Retina (tissue), 1 donor: ENCODE measurements around the gene NAGS.
"Not testable (repeated sequence)": the region's sequence is repeated elsewhere in the genome, so short reads cannot be mapped to it uniquely, and the experiment has no call there.

Experiments used
- DNase-seq: peaks from one replicate; pipeline ENCODE4 v3.0.0-alpha.2; 2016

Gene NAGS

DNA sequence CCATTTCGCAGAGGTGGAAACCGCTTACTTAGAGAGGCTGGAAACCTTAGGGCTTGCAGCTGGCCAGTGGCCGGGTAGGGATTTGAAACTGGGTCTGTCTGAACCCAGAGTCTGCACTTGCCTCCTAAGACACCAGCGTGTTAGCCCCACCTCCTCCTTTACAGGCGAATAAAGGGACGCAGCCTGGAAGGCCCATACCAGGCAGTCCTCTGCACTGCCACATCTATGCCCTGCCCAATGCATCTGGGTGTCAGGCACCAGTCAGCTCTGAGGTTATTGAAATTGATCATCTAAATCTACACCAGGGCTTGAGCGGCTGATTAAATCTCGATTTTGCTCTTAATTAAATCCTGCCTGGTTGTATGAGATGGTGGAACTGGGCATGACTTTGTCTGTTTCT lies 19.9 kb upstream of the NAGS start:
- DNase-seq, result no peak

DNA sequence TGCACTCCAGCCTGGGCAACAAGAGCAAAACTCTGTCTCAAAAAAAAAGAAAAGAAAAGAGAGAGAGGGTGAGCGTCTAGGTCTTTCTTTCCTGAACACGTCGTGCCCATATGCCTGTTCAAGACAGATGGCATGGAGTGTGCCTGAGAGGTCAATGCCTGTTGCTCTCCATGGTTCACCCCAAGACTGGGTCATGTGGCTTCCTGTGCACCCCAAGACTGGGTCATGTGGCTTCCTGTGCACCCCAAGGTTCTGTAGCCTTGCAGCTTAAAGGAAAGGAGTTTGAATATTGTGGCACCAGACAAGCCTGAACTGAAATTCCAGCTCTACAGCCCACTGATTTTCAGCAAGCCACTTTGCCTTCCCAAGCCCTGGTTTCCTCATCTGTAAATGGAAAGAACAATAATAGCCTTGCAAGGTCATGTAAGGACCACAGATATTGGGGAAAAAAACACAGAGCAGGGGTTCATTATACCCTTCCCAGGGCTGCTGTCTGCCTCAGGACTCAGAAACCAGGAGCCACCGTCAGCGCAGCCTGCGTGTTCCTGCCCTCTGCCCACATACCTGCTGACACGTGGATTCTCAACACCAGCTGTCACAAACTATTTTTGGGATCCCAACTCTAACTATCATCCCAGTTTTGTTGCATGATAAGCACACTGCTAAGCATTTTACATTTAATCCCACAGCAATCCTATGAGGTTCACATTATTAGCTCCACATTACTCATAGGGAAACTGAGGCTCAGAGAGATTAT lies 18.0 kb upstream of the NAGS start:
- no peak for DNase-seq

DNA sequence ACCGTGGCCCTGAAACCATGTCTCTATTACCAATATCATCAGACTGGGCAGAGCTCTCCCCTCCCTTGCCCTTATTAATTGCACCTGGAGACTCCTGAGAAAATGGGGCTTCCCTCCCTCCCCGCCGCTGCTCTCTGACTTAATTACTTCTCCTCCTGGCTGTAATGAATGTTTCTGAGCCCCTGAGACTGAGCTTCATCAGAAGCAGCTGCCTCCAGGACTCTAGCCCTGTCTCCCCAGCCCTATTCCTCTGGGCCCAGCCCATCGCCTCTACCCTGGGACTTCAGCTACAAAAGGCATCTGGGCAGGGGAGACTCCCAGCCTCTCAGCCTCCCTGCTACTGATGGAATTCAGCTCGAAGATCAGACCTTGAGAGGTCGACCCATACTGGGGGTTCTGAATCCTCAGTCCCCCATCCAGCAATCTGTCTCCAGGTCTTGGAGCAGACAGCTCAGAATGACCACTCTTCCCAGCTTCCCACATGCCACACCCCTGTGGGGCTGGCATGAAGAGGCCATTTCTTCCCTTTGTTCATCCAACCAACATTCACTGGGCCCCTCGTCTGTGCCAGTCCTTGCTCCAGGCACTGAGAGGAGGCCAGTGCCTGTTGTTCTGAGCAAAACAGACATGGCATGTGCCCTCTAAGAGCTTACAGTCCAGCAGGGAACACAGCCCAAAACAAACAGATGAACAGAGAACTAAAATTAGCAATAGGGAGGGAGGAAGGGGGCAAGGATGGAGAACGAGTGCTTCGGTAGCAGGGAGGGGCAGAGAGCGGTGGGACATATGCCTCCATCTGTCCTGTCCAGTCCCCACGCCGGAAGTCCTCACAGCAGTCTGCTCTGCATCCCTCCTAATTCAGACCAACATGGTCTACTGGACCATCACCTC lies 17.0 kb upstream of the NAGS start:
- DNase-seq, result no peak

DNA sequence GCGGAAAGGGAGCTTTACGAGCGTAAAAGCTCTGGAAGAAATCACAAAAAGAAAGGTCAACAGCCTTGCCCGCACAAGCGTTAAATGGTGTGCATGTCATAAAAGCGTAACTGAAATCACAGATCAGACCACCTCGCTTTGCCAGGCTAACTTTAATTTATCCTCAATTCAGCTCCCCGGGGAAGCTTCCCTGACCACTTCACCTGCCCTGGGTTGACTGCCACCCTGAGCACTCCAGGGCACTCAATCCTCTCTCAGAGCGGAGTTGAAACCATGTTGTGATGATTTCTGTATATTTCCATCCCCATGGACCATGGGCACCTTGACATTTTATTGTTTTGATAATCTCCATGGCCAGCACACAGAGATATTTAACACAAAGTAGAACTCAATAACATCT lies 16.1 kb upstream of the NAGS start:
- DNase-seq, result no peak

DNA sequence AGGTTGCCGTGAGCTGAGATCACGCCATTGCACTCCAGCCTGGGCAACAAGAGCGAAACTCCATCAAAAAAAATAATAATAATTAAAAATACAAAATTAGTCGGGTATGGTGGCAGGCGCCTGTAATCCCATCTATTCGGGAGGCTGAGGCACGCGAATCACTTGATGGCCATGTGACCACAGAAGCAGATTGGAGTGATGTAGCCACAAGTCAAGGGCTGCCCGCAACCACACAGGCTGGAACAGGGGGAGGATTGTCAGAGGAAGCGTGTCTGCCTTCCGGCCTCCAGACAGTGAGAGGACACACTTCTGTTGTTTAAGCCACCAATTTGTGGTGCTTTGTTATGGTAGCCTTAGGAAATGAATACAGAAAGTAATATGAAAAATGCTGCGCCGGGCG lies 11.8 kb upstream of the NAGS start:
- DNase-seq, result no peak

DNA sequence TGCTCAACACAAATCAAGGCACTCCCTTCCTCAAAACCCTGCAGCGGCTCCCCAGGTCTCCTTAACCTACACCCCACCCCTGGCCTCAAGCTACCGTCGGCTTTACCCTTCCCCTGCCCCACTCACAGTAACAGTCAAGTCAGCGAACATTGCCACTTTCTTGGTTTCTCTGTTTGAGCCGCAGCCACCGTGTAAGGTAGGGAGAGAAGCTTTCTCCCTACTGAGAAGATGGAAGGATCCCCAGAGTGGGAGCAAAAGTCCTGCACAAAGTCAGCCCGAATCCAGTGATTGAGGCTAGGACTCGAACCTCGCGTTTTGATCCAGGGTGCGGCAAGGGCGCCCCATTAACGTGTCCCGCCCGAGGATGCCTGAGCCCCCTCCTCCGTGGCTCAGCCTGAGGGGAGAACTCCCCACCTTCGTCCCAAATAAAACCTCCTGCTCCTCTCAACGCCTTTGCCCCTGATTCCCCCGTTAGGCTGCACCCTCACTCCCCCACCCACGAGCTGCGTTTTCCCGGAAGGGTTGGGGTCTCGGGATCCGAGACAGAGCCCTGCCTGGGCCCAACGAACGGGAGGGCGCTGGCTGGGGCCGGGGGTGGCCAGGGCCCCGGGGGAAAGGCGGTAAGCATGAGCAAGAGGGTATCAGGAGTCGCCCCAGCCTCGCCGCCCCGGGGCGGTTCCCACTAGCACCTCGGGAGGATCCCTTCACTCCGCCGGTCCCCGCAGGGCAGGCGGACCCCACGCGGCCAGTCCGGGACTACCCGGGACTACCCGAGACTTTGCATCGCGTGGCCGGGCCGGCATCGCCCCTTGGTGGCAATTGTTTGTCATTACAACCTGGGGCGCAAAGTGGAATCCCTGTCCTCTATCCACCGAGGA lies 9.9 kb upstream of the NAGS start:
- peak; percentile 85 for DNase-seq

DNA sequence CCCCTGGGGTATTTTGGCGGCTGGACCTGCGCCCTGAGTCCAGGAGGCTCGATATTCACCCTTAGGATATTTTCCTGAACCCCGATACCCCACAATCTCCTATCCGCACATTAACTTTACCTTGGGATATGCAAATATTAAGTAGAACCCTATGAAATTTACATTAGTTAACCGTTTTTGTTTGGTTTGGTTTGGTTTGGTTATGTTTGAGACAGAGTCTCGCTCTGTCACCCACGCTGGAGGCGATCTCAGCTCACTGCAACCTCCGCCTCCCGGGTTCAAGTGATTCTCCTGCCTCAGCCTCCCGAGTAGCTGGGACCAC lies 9.3 kb upstream of the NAGS start:
- no peak for DNase-seq

DNA sequence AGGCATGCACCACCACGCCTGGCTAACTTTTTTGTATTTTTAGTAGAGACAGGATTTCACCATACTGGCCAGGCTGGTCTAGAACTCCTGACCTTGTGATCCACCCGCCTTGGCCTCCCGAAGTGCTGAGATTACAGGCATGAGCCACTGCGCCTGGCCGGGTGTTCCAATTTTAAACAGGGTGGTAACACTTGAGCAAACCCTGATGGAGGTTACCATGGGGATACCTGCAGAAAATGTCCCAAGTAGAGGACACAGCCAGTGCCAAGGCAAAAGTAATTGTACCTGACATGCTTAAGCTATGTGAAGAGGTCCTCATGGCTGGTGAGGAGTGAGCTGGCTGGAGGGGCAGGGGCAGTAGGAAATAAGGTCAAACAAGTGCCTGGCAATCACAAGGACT lies 7.2 kb upstream of the NAGS start:
- not testable (repeated sequence) for DNase-seq

DNA sequence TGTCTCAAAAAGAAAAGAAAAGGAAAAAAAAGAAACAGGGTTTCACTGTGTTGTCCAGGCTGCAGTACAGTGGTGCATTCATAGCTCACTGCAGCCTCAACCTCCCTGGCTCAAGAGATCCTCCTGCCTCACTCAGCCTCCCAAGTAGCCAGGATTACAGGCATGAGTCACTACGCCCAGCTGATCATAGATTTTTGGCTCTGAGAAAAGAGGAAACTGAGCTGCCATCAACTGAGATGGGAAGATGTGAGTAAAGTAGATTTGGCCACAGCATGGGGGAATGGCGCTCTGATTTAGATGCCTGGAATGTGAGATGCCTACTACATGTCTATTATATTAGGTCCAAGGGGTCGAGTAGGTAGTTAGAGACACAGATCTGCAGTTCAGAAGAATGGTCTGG lies 5.9 kb upstream of the NAGS start:
- DNase-seq, result no peak

DNA sequence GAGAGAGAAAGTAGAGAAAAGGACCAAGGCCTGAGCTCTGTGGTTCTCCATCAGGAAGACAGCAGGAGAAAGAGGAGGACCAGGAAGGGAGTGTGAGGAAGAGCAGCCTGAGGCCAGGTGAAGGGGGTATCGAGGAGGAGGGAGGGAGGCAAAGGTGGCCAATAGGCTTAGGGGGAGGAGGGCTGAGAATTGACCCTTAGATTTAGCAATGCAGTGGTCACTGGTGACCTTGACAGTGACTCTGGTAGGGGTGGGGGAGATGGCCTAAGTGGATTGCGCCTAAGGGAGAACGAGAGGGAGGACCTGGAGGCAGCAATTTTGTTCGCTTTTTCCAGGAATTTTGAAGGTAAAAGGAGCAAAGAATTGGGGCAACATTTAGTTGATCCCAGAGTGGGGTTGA lies 5.4 kb upstream of the NAGS start:
- DNase-seq, result no peak

DNA sequence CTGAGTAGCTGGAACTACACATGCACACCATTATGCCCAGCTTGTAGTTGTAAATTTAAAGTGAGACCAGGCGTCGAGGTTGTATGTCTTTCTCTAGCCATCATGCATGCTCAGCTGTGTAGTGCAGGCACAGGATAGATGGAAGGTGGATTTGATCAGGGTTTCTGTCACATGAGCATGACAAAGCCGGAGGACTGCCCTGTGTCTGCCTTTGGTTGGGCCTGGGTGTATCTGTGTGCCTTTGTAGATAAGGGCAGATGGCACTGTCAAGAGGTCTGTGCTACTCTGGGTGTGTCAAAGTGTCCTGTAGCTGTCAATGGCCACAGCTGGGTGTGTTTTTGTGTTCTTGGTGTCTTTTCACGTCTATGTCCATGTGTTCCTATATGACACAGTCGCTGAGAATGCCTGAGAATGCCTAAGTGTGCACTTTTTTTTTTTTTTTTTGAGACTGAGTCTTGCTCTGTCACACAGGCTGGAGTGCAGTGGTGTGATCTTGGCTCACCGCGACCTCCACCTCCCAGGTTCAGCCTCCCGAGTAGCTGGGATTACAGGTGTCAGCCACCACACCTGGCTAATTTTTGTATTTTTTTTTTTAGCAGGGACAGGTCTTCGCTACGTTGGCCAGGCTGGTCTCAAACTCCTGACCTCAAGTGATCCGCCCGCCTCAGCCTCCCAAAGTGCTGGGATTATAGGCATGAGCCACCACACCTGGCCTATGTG lies 4.1 kb upstream of the NAGS start:
- no peak for DNase-seq

DNA sequence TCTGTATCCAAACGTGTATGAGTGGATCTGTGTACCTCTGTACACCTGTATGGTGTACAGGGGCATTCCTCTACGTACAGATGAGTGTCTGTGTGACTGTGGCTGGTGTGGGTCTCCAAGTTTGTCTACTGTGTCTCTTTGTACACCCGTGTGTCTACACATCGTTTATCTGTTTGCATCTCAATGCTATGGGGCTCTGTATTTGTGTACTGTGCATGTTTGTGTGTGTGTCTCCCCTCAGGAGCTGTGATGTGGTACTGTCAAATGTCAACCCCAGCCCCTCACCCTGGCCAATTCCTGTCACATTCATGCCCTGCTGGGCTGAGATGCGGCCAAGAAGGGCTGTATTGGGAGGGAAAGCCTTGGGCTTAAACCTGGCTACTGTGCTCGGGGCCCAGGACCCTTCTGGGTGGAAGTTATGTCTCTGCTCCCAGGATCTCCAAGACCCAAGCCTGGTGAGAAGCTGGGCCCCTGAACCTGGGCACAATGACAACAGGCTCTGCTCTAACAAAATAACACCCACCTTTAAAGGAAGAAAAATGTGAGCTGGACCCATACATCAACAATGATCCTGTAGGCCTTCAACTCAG lies 3.5 kb upstream of the NAGS start:
- no peak for DNase-seq

DNA sequence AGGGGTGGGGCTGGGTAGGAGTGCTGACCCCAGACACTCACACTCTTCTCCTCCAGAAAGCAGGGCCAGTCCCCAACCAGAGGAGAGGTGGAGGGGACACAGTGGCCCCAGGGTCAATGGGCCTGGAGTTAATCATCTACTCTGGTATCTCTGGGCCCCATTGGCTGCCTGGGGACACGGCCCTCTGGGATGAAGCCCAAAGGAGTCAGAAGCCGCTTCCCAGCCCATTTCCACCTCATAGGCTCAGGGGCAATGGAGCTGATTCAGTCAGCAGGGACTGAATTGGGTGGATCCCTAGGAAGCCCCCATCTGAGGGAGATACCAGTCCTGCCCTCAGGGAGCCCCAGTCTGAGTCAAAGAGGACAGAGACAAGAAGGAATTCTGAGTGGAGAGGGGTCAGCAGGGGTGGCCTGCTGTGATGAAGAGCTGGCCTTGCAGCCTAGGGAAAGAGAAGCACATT lies 2.9 kb upstream of the NAGS start:
- DNase-seq, result no peak

DNA sequence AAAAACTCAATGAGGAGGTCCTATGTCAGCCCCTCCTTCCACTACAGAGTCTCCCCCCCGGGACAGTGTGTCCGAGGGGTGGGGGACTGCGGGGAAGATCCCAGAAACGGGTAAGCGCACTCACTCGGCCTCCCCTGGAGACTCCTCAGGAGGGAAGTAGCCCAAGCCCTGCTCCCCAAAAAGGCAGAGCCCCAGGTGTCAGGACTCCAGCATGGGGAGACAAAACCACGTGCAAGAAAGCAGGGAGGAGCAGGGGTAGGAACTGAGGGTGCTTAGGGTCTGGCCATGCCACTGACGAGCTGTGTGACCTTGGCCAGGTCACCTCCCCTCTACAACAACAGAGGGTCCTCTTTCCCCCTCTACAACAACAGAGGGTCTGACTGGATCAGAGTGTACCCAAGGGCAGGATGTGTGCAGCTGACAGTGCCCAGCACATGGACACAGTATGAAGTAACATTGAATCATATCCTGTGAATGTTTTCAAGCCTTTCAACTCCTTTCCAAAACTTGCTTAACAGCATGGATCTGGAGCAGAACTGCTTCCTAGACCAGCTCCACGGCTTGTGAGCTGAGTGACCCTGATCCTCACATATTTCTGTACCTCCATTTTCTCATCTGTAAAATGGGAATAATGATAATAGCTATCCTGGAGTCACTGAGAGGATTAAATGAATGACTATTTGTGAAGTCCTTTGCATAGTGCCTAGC lies 2.1 kb upstream of the NAGS start:
- DNase-seq, result no peak

DNA sequence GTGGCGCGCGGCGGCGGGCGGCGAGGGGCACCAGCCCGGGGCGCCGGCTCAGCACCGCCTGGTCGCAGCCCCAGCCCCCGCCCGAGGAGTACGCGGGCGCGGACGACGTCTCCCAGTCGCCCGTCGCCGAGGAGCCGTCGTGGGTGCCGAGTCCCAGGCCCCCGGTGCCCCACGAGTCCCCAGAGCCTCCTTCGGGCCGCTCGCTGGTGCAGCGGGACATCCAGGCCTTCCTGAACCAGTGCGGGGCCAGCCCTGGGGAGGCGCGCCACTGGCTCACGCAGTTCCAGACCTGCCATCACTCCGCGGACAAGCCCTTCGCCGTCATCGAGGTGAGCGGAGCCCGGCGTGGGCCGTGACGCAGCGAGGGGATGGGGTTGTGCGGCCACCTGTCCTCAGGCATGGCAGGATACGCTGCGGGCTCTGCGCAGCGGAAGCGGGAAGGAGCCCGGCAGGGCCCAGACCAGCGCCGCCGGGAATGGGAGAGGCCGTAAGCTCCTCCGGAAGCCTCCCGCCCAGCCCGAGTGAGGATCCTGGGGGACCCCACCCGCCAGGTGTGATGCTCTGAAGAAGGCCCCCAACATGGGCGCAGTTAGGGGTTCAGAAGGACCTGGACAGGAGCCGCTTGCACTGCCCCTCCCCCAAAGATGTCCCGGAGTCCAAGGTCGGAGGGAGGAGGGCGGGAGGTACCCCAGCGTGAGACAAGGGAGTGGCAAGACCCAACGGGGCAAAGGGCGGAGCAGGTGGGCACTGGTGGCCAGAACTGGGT lies 522 bp downstream of the NAGS start:
- DNase-seq, result peak; percentile 62

DNA sequence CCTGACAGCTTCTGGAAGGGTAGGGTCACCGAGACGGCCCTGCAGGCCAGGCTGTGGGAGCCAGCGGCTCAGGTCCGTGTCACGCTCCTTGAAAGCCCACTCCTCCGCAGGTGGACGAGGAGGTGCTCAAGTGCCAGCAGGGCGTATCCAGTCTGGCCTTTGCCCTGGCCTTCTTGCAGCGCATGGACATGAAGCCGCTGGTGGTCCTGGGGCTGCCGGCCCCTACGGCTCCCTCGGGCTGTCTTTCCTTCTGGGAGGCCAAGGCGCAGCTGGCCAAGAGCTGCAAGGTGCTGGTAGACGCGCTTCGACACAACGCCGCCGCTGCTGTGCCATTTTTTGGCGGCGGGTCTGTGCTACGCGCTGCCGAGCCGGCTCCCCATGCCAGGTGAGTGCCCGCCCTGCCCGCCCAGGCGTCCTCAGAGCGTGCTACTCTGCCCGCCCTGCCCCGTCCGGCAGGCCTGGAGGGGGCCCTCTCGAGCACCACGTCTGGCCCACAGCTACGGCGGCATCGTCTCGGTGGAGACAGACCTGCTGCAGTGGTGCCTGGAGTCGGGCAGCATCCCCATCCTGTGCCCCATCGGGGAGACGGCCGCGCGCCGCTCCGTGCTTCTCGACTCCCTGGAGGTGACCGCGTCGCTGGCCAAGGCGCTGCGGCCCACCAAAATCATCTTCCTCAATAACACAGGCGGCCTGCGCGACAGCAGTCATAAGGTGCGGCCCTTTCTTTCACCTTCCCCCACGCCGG lies 1.3 kb downstream of the NAGS start:
- DNase-seq, result no peak

DNA sequence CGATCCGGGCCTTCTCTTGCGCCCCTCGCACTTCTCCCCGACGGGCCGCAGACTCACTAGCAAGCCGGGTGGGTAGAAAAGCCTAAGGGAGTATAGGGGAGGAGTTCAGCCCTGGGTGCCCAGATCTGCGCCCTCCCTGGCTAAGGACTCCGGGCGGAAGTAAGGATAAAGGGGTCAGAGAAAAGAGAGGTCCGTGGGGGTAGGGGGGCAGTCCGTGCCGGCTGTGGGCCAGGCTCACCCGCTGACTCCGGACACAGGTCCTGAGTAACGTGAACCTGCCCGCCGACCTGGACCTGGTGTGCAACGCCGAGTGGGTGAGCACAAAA lies 1.8 kb downstream of the NAGS start:
- DNase-seq, result peak; percentile 75

DNA sequence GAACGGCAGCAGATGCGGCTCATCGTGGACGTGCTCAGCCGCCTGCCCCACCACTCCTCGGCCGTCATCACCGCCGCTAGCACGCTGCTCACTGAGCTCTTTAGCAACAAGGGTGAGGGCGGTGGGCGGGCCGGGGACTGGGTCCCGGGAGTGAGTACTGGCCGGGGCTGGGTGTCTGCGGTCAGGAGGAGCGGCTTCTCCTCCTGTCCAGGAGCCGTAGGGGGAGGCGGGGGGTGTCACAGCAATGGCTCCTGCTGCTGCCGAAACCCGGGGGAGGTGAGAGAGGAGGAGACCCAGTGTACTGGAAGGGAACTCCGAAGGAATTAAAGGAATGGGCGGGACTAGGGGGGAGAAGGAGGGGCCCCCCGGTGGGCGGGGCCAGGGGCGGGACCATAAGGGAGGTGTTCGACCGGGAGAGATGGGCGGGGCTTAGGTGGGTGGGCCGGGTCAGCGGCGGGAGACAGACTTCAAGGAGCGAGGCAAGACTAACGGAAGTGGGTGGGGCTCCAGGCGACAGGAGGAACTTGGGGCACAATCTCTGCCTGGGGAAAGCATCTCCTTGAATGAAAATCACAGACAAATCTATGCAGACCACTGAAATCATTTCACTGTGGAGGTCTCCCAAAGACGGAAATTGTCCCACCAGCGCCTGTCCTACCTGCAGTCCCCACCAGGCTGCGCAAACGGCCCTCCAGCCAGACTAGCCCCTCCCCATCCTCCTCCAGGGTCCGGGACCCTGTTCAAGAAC lies 2.4 kb downstream of the NAGS start:
- DNase-seq, result peak; percentile 93
